H1 (cell line): ENCODE measurements around the gene CRYGA. TPM values are rescaled to one million over a fixed set of nuclear protein-coding genes. Genes with fewer than 3 reads are reported as not detected.

ENCODE experiments used
- CHD7 ChIP-seq: fragments of 300-600 bp; sonication (generic); IDR thresholded peaks from 2 replicates; pipeline ENCODE4 v1.7.1; 2012; ENCODE audit warnings: low read length, moderate library complexity, mild to moderate bottlenecking, inconsistent platforms; ENCODE audit not compliant: insufficient replicate concordance
- polyA plus RNA-seq, 7 experiments: library from polyadenylated mRNA; depleted of rRNA in 3 of 7; stranded (reverse) in 5 of 7; unstranded in 2 of 7; fragments of >200 nt in 5 of 7; fragments of 200-250 nt in 2 of 7; gene quantifications; 1 replicate in 5 of 7; 2 replicates in 1 of 7; 4 replicates in 1 of 7; pipeline versions ENCODE4 v1.2.1 to v1.2.3, GENCODE V29; 2011 to 2013; ENCODE audit warnings: missing spikeins in 2 of 7, mixed read lengths in 2 of 7
- total RNA-seq: library from RNA; stranded (reverse); fragmentation: NEBNext Ultra II Directional; extraction: Animal tissue kit (Norgen Biotek cat#: 25700); gene quantifications from 2 replicates; pipeline ENCODE4 v1.2.1, GENCODE V29; 2021

CRYGA gene
- total and polyA plus RNA-seq, 2 of the 8 experiments (the other 6 are each of a cell fraction or from before 2014, with no cell fraction given) = not detected

GRCh38 chr2:208186465-208186864 lies 23.1 kb upstream of the CRYGA start (continued):
- no peak for TF ChIP-seq CHD7
